Inferior parietal cortex (tissue), 1 donor: Measurements from ENCODE around the gene TXN2.

Experiments used
- DNase-seq: peaks from one replicate; pipeline ENCODE4 v3.0.0-alpha.2; 2016; ENCODE audit errors: extremely low spot score

Gene TXN2

GRCh38 chr22:36486619-36487384, 5.4 kb upstream of the TXN2 start:
- DNase-seq = no peak

- no peak for DNase-seq
Measured at GRCh38 chr22:36480941-36481392, 473 bp downstream of the TXN2 start.

- no peak for DNase-seq
Measured at GRCh38 chr22:36478966-36479365, 2.5 kb downstream of the TXN2 start.

GRCh38 chr22:36475341-36475740, 6.1 kb downstream of the TXN2 start:
- no peak for DNase-seq

- no peak for DNase-seq
Measured at GRCh38 chr22:36472689-36473088, 8.8 kb downstream of the TXN2 start.

- no peak for DNase-seq
Measured at GRCh38 chr22:36471341-36471821, 10.1 kb downstream of the TXN2 start.

GRCh38 chr22:36470994-36471331, 10.5 kb downstream of the TXN2 start:
- no peak for DNase-seq

GRCh38 chr22:36470162-36470993, 11.1 kb downstream of the TXN2 start:
- peak; percentile 88 for DNase-seq

GRCh38 chr22:36469094-36469710, 12.2 kb downstream of the TXN2 start:
- DNase-seq = no peak

GRCh38 chr22:36467946-36468345, 13.5 kb downstream of the TXN2 start:
- no peak for DNase-seq

GRCh38 chr22:36467042-36467810, 14.2 kb downstream of the TXN2 start:
- no peak for DNase-seq

GRCh38 chr22:36466258-36466657, 15.2 kb downstream of the TXN2 start:
- no peak for DNase-seq

GRCh38 chr22:36465232-36466021, 16.0 kb downstream of the TXN2 start:
- DNase-seq = no peak

- DNase-seq = no peak
Measured at GRCh38 chr22:36464715-36465231, 16.7 kb downstream of the TXN2 start.

- no peak for DNase-seq
Measured at GRCh38 chr22:36463783-36464184, 17.7 kb downstream of the TXN2 start.

- DNase-seq = no peak
Measured at GRCh38 chr22:36461665-36462649, 19.5 kb downstream of the TXN2 start.

GRCh38 chr22:36460202-36460601, 21.2 kb downstream of the TXN2 start:
- no peak for DNase-seq

- DNase-seq = no peak
Measured at GRCh38 chr22:36457688-36458450, 23.6 kb downstream of the TXN2 start.

GRCh38 chr22:36456464-36456845, 25.0 kb downstream of the TXN2 start:
- no peak for DNase-seq
